IMR-90 (cell line): ENCODE measurements around the gene SPATA18. TPM values are rescaled to one million over a fixed set of nuclear protein-coding genes. Genes with fewer than 3 reads are reported as not detected.

ENCODE experiments used
- ATAC-seq: fragments of 200-7000 bp; cut with Tn5 transposase; 2 replicates; pipeline ENCODE4 v1.9.1; 2020; ENCODE audit warnings: low read depth, mild to moderate bottlenecking, moderate library complexity
- BruUV-seq: library from RNA; stranded (reverse); fragments of 400-500 nt; replicated peaks from 2 replicates; lab custom pipeline; 2021; lab: Mats Ljungman, UMichigan
- CTCF ChIA-PET: fragments of 300-600 bp; formaldehyde crosslinking; extraction: SDS; loops from one replicate; lab custom pipeline; 2021; ENCODE audit warnings: antibody characterized with exemption; lab: Yijun Ruan, JAX
- POLR2A ChIA-PET: fragments of 300-600 bp; sonication (Branson Sonifier 250); formaldehyde crosslinking; loops from one replicate; lab custom pipeline; 2022; ENCODE audit warnings: antibody characterized with exemption; ENCODE audit not compliant: unreplicated experiment; lab: Charles Lee
- DNase-seq: peaks from one replicate; pipeline ENCODE4 v3.0.0; 2013
- H2AFZ ChIP-seq: replicated peaks from 2 replicates; pipeline ENCODE3; 2013; ENCODE audit warnings: low read length, mild to moderate bottlenecking; ENCODE audit not compliant: poor library complexity
- H2AK5ac ChIP-seq: 2 replicates; pipeline ENCODE4 v1.6.1; 2013; ENCODE audit warnings: low read depth, low read length, inconsistent platforms
- H2AK9ac ChIP-seq: replicated peaks from 2 replicates; pipeline ENCODE3; 2013; ENCODE audit warnings: mild to moderate bottlenecking, low read depth, low read length, moderate library complexity; ENCODE audit not compliant: poor library complexity
- H2BK120ac ChIP-seq: 2 replicates; pipeline ENCODE4 v1.6.1; 2013; ENCODE audit warnings: low read depth, low read length, inconsistent platforms
- H2BK15ac ChIP-seq: 3 replicates; pipeline ENCODE4 v1.6.1; 2013; ENCODE audit warnings: low read depth, low read length, inconsistent platforms
- H2BK20ac ChIP-seq: 2 replicates; pipeline ENCODE4 v1.6.1; 2013; ENCODE audit warnings: low read depth, mild to moderate bottlenecking, inconsistent platforms, low read length, moderate library complexity
- H2BK5ac ChIP-seq: 2 replicates; pipeline ENCODE4 v1.6.1; 2013; ENCODE audit warnings: mild to moderate bottlenecking, low read depth, low read length, inconsistent platforms; ENCODE audit not compliant: poor library complexity, severe bottlenecking
- H3K14ac ChIP-seq: replicated peaks from 2 replicates; pipeline ENCODE4 v1.6.1; 2013; ENCODE audit warnings: low read depth, low read length, inconsistent platforms
- H3K18ac ChIP-seq: 2 replicates; pipeline ENCODE4 v1.6.1; 2013; ENCODE audit warnings: low read depth, low read length, control low read depth
- H3K23ac ChIP-seq: 2 replicates; pipeline ENCODE4 v1.6.1; 2013; ENCODE audit warnings: low read depth, low read length, inconsistent platforms
- H3K27ac ChIP-seq: 2 replicates; pipeline ENCODE4 v1.5.1; 2013; ENCODE audit warnings: mild to moderate bottlenecking, control low read depth, low read length; ENCODE audit not compliant: insufficient read depth
- H3K27me3 ChIP-seq: 2 replicates; pipeline ENCODE4 v1.6.1; 2013; ENCODE audit warnings: low read length; ENCODE audit not compliant: control insufficient read depth, insufficient read depth
- H3K36me3 ChIP-seq: 2 replicates; pipeline ENCODE4 v1.6.1; 2013; ENCODE audit warnings: low read length, mixed read lengths; ENCODE audit not compliant: control insufficient read depth, insufficient read depth
- H3K4ac ChIP-seq: 2 replicates; pipeline ENCODE4 v1.6.1; 2013; ENCODE audit warnings: low read depth, low read length, inconsistent platforms
- H3K4me1 ChIP-seq: 2 replicates; pipeline ENCODE4 v1.6.1; 2013; ENCODE audit warnings: low read length, mixed read lengths; ENCODE audit not compliant: control insufficient read depth, insufficient read depth
- H3K4me2 ChIP-seq: 2 replicates; pipeline ENCODE4 v1.6.1; 2013; ENCODE audit warnings: low read depth, mild to moderate bottlenecking, control low read depth, low read length, moderate library complexity
- H3K4me3 ChIP-seq: 2 replicates; pipeline ENCODE4 v1.5.1; 2013; ENCODE audit warnings: low read depth, mild to moderate bottlenecking, control low read depth, low read length, moderate library complexity; ENCODE audit not compliant: insufficient read depth
- H3K56ac ChIP-seq: 2 replicates; pipeline ENCODE4 v1.6.1; 2013; ENCODE audit warnings: low read length, inconsistent platforms; ENCODE audit not compliant: insufficient read depth; ENCODE audit errors: extremely low read depth
- H3K79me1 ChIP-seq, 2 experiments: 2 replicates each; pipeline ENCODE4 v1.6.1; 2013; ENCODE audit warnings: low read length in 2 of 2, inconsistent platforms in 1 of 2, low read depth in 1 of 2
- H3K9ac ChIP-seq: 2 replicates; pipeline ENCODE4 v1.6.1; 2013; ENCODE audit warnings: low read depth, low read length, control low read depth
- H3K9me1 ChIP-seq: 2 replicates; pipeline ENCODE4 v1.6.1; 2013; ENCODE audit warnings: low read length, inconsistent platforms; ENCODE audit not compliant: insufficient read depth
- H3K9me3 ChIP-seq: 2 replicates; pipeline ENCODE4 v1.6.1; 2013; ENCODE audit warnings: low read length; ENCODE audit not compliant: control insufficient read depth, insufficient read depth
- H4K20me1 ChIP-seq: 2 replicates; pipeline ENCODE4 v1.6.1; 2013; ENCODE audit warnings: low read length, inconsistent platforms; ENCODE audit not compliant: insufficient read depth
- H4K5ac ChIP-seq: 2 replicates; pipeline ENCODE4 v1.6.1; 2013; ENCODE audit warnings: mild to moderate bottlenecking, low read depth, low read length, control low read depth
- H4K8ac ChIP-seq, 2 experiments: 2 replicates each; pipeline ENCODE4 v1.6.1; 2013; ENCODE audit warnings: low read depth in 2 of 2, low read length in 2 of 2, control low read depth in 1 of 2, inconsistent platforms in 1 of 2
- H4K91ac ChIP-seq: 2 replicates; pipeline ENCODE4 v1.6.1; 2013; ENCODE audit warnings: low read depth, low read length, inconsistent platforms; ENCODE audit not compliant: insufficient read depth
- BHLHE40 ChIP-seq: fragments of 150-350 bp; IDR thresholded peaks from 2 replicates; pipeline ENCODE4 v1.6.1; 2016; ENCODE audit warnings: mild to moderate bottlenecking, low read depth, low read length
- CEBPB ChIP-seq: IDR thresholded peaks from 2 replicates; pipeline ENCODE4 v1.6.1; 2012; ENCODE audit warnings: low read depth, low read length, improper control_type of control experiment
- CHD1 ChIP-seq: IDR thresholded peaks from 2 replicates; pipeline ENCODE4 v1.6.1; 2012; ENCODE audit warnings: low read depth, low read length, improper control_type of control experiment
- CTCF ChIP-seq: conservative IDR thresholded peaks from 2 replicates; pipeline ENCODE4 v1.5.1; 2012; ENCODE audit warnings: mild to moderate bottlenecking, low read depth, low read length, improper control_type of control experiment
- ELK1 ChIP-seq: fragments of 150-350 bp; IDR thresholded peaks from 2 replicates; pipeline ENCODE4 v1.6.1; 2016; ENCODE audit warnings: low read depth, mild to moderate bottlenecking, low read length, moderate library complexity, borderline replicate concordance
- FOS ChIP-seq: fragments of 150-350 bp; IDR thresholded peaks from 2 replicates; pipeline ENCODE4 v1.6.1; 2016; ENCODE audit warnings: low read depth, low read length
- MAZ ChIP-seq: IDR thresholded peaks from 2 replicates; pipeline ENCODE4 v1.6.1; 2012; ENCODE audit warnings: low read depth, mild to moderate bottlenecking, low read length, improper control_type of control experiment, moderate library complexity, borderline replicate concordance
- MXI1 ChIP-seq: IDR thresholded peaks from 2 replicates; pipeline ENCODE4 v1.6.1; 2012; ENCODE audit warnings: low read depth, mild to moderate bottlenecking, low read length, moderate library complexity, borderline replicate concordance
- NFE2L2 ChIP-seq: fragments of 150-350 bp; IDR thresholded peaks from 2 replicates; pipeline ENCODE4 v1.6.1; 2016; ENCODE audit warnings: low read depth, mild to moderate bottlenecking, low read length
- POLR2A ChIP-seq: IDR thresholded peaks from 2 replicates; pipeline ENCODE4 v1.6.1; 2012; ENCODE audit warnings: mild to moderate bottlenecking, low read depth, low read length
- RFX5 ChIP-seq: IDR thresholded peaks from 2 replicates; pipeline ENCODE4 v1.8.0; 2012; ENCODE audit warnings: low read depth, mild to moderate bottlenecking, low read length, moderate library complexity
- USF2 ChIP-seq: fragments of 150-350 bp; IDR thresholded peaks from 2 replicates; pipeline ENCODE4 v1.6.1; 2017; ENCODE audit warnings: mild to moderate bottlenecking, antibody characterized with exemption, low read length, low read depth
- WGBS, 2 experiments: methylation state at CpG; one replicate each; pipeline versions ENCODE4 v1.1.5 to v1.1.7; 2013; ENCODE audit warnings: missing lambda C conversion rate in 2 of 2; ENCODE audit not compliant: insufficient read length in 1 of 2; ENCODE audit errors: extremely low coverage in 2 of 2; 5-methylcytosine and 5-hydroxymethylcytosine counted together
- dilution Hi-C: fragments of 300-500 bp; cut with HindIII; formaldehyde crosslinking; loops from one replicate; pipeline ENCODE4 v1.14.3; 2018; ENCODE audit warnings: low sequenced_read_pairs; ENCODE audit not compliant: unreplicated experiment
- in situ Hi-C: fragments of 300-500 bp; cut with MboI; formaldehyde crosslinking; loops from 3 replicates; pipeline ENCODE4 v1.14.3; 2019; ENCODE audit warnings: low sequenced_read_pairs, inconsistent platforms, mixed read lengths
- intact Hi-C: fragments of 100-400 bp; cut with micrococcal nuclease; formaldehyde crosslinking; loops from 2 replicates; pipeline ENCODE4 v1.10.0; 2022
- polyA plus RNA-seq, 3 experiments: library from polyadenylated mRNA; depleted of rRNA; stranded (reverse); fragments of >200 nt; gene quantifications; 2 replicates each; pipeline ENCODE4 v1.2.3, GENCODE V29; 2012; ENCODE audit warnings: low replicate concordance in 1 of 3
- total RNA-seq: library from RNA; depleted of rRNA; stranded (reverse); fragments of >200 nt; gene quantifications from 2 replicates; pipeline ENCODE4 v1.2.3, GENCODE V29; 2012

SPATA18 gene
- total and polyA plus RNA-seq, 2 of the 4 experiments (the other 2 are of a cell fraction) = 3.0 to 4.7 TPM

GRCh38 chr4:52099860-52100461, 48.9 kb downstream of the SPATA18 start:
- no peak for TF ChIP-seq ELK1
- no peak for TF ChIP-seq POLR2A
- no peak for TF ChIP-seq RFX5
- no peak for TF ChIP-seq CEBPB
- no peak for TF ChIP-seq MAZ
- no peak for TF ChIP-seq FOS
- TF ChIP-seq CTCF = no peak
- TF ChIP-seq NFE2L2 = no peak
- TF ChIP-seq USF2 = no peak
- TF ChIP-seq BHLHE40 = no peak
- no peak for TF ChIP-seq MXI1
- TF ChIP-seq CHD1 = no peak
- no TSS peak for BruUV-seq
- Histone ChIP-seq H2AFZ (no peak overlapping the region), H3K27ac (no peak overlapping the region), H2BK120ac (no peak overlapping the region), H3K56ac (no peak overlapping the region), H3K9me3 (no peaks in the 10 kb centered on the region), H3K18ac (no peak overlapping the region), H4K91ac (no peak overlapping the region), H2BK5ac (no peak overlapping the region), H3K4me1 (no peaks in the 10 kb centered on the region), H3K4me3 (no peak overlapping the region), H4K20me1 (no peaks in the 10 kb centered on the region), H2AK5ac (no peak overlapping the region), H4K5ac (no peak overlapping the region), H4K8ac (no peak overlapping the region), H3K36me3 (no peaks in the 10 kb centered on the region), H3K9ac (no peak overlapping the region), H3K27me3 (peaks cover under 1% of the 10 kb centered on the region; the same call in 1 of the 2 replicates), H3K79me1 (no peaks in the 10 kb centered on the region), H3K4me2 (no peak overlapping the region), H3K4ac (no peak overlapping the region), H2BK15ac (no peak overlapping the region), H2AK9ac (no peak overlapping the region), H2BK20ac (no peak overlapping the region), H3K14ac (no peak overlapping the region), H3K9me1 (no peaks in the 10 kb centered on the region), H3K23ac (no peak overlapping the region)
- WGBS, 2 experiments = 33% methylated on average over 1 of the region's 2 CpGs; no CpG with 5 or more reads in 1 of the 2 experiments
- DNase-seq (no peak), ATAC-seq (no peak)
- in situ Hi-C loops (loop anchor here (25.0 kb wide), 1 partner anchor 87 kb away; no protein-coding TSS in a partner anchor), dilution Hi-C loops (no loop called here), intact Hi-C loops (no loop called here)
- ChIA-PET POLR2A (no interaction called here), CTCF (no interaction called here)
